Measurements from ENCODE around the gene PRSS22. TPM values are rescaled to one million over a fixed set of nuclear protein-coding genes. Genes with fewer than 3 reads are reported as not detected.
A peak's percentile ranks its signal among the peaks of the same experiment; 100 is the strongest.

Gene PRSS22
- polyA plus RNA-seq, 1 donor (not counting 4 experiments of a cell fraction or from before 2014, with no cell fraction given) = 2.2 TPM

DNA sequence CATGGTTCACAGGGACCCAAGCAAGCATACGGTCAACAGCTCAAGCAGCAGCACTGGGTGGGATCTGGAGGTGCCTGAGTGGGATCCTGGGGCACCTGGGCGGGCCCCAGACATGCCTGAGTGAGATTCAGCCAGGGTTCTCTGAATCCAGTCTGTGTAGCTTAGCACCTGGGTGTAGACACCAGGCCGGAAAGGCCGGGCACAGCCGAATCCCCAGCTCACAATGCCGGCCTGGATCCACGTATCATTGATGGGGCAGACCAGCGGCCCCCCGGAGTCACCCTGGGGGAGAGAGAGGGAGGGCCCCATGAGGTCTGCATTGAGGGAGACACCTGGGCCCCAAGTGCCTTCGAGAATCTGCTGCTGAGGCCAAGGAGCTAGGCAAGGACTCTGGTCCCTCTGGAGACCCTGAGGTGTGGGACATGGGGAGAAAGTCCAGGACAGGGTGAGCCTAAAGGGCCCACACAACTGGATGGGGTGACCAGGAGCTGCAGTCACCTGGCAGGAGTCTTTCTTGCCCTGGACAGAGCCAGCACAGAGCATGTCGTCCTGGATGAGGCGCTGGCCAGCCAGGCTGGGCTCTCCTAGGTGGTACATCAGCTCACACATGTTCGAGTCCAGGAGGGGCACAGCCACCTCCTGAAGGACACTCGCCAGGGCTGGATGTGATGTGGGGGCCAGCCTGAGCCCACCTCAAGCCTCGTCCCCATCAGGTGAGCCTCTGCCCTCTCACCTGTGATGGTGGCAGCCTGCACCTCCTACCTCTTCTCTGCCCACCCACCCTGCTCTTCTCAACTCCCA is 18.1 kb downstream of the PRSS22 start:
- H3K9ac ChIP-seq (ENCODE audit: control insufficient read depth, extremely low read depth, insufficient read depth, low read length) = no peak overlapping the region
- peaks cover 26% of the 10 kb centered on the region for H3K4me1 ChIP-seq (ENCODE audit: control insufficient read depth, extremely low read depth, insufficient read depth, low read length)
- dilution Hi-C loops (cut with MboI; ENCODE audit: extremely low pct_ligation_motif_present, low sequenced_read_pairs) = no loop called here
- no peak for FAIRE-seq
- no peak overlapping the region for H3K4me3 ChIP-seq (ENCODE audit: control insufficient read depth in 2 of 3, extremely low read depth in 1 of 3, insufficient read depth in 2 of 3, low read depth in 1 of 3, low read length in 3 of 3)
- no peak overlapping the region for H2AFZ ChIP-seq (ENCODE audit: control insufficient read depth, low read length)
- no peaks in the 10 kb centered on the region for H3K36me3 ChIP-seq (ENCODE audit: control insufficient read depth in 2 of 2, extremely low read depth in 1 of 2, insufficient read depth in 2 of 2, low read length in 2 of 2)
- no peaks in the 10 kb centered on the region for H3K9me1 ChIP-seq (ENCODE audit: control insufficient read depth, extremely low read depth, insufficient read depth, low read length)
- H4K20me1 ChIP-seq (ENCODE audit: control insufficient read depth, extremely low read depth, insufficient read depth, low read length) = no peaks in the 10 kb centered on the region
- H3K4me2 ChIP-seq (ENCODE audit: control insufficient read depth, extremely low read depth, insufficient read depth, low read depth, low read length) = no peak overlapping the region
- H3K27ac ChIP-seq (ENCODE audit: control insufficient read depth, insufficient read depth, low read length) = no peak overlapping the region
- TF ChIP-seq, protein P1, sequence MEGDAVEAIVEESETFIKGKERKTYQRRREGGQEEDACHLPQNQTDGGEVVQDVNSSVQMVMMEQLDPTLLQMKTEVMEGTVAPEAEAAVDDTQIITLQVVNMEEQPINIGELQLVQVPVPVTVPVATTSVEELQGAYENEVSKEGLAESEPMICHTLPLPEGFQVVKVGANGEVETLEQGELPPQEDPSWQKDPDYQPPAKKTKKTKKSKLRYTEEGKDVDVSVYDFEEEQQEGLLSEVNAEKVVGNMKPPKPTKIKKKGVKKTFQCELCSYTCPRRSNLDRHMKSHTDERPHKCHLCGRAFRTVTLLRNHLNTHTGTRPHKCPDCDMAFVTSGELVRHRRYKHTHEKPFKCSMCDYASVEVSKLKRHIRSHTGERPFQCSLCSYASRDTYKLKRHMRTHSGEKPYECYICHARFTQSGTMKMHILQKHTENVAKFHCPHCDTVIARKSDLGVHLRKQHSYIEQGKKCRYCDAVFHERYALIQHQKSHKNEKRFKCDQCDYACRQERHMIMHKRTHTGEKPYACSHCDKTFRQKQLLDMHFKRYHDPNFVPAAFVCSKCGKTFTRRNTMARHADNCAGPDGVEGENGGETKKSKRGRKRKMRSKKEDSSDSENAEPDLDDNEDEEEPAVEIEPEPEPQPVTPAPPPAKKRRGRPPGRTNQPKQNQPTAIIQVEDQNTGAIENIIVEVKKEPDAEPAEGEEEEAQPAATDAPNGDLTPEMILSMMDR (optimal IDR thresholded peaks at IDR 0.05 in 1 of 3, IDR thresholded peaks at IDR 0.05 in 1 of 3, conservative IDR thresholded peaks at IDR 0.05 in 1 of 3; ENCODE audit: extremely low read depth in 1 of 3, insufficient read depth in 2 of 3, low read length in 3 of 3) = no peak
- no peak for TF ChIP-seq EZH2 (IDR thresholded peaks at IDR 0.05; ENCODE audit: low read length)
- no peaks in the 10 kb centered on the region for H3K79me2 ChIP-seq (ENCODE audit: control insufficient read depth, insufficient read depth, low read length)
- no peaks in the 10 kb centered on the region for H3K27me3 ChIP-seq (ENCODE audit: control insufficient read depth, extremely low read depth, insufficient read depth, low read length)
- no peaks in the 10 kb centered on the region for H3K9me3 ChIP-seq (ENCODE audit: control insufficient read depth, low read depth, low read length)
- no peak for DNase-seq (ENCODE audit: low read depth, low spot score)

DNA sequence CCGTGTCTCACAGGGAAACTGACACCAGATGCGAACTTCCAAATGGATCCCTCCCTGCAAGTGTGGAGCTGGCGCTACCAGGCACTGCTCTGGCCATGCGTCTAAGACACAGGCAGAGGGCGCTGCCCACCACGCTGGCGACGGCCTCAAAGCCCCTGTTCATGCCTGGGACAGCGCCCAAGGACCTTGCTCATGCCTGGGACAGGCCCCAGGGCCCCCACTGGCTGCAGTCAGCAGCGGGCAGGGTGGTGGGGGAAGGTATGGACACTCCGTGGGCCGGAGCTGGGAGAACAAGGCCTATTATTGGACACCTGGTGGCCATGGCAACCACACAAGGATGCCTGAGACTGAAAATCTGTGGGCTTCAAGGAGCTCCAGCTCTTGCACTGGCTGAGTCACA is 19.0 kb downstream of the PRSS22 start:
- Histone ChIP-seq H3K9ac (ENCODE audit: control insufficient read depth, extremely low read depth, insufficient read depth, low read length) (no peak overlapping the region), H3K4me1 (ENCODE audit: control insufficient read depth, extremely low read depth, insufficient read depth, low read length) (peaks cover 26% of the 10 kb centered on the region)

More for the DNA sequence above, 19.0 kb downstream of the PRSS22 start:
- TF ChIP-seq EZH2 (IDR thresholded peaks at IDR 0.05; ENCODE audit: low read length) = no peak
- TF ChIP-seq, protein P1 (optimal IDR thresholded peaks at IDR 0.05 in 1 of 3, IDR thresholded peaks at IDR 0.05 in 1 of 3, conservative IDR thresholded peaks at IDR 0.05 in 1 of 3; ENCODE audit: extremely low read depth in 1 of 3, insufficient read depth in 2 of 3, low read length in 3 of 3) = peak; percentile 92 to 99 (median 97)
- no peak overlapping the region for H2AFZ ChIP-seq (ENCODE audit: control insufficient read depth, low read length)
- dilution Hi-C loops (cut with MboI; ENCODE audit: extremely low pct_ligation_motif_present, low sequenced_read_pairs) = no loop called here
- peak; percentile 59 for FAIRE-seq
- no peaks in the 10 kb centered on the region for H3K9me1 ChIP-seq (ENCODE audit: control insufficient read depth, extremely low read depth, insufficient read depth, low read length)
- no peaks in the 10 kb centered on the region for H3K79me2 ChIP-seq (ENCODE audit: control insufficient read depth, insufficient read depth, low read length)
- no peak for DNase-seq (ENCODE audit: low read depth, low spot score)
- no peaks in the 10 kb centered on the region for H4K20me1 ChIP-seq (ENCODE audit: control insufficient read depth, extremely low read depth, insufficient read depth, low read length)
- H3K36me3 ChIP-seq (ENCODE audit: control insufficient read depth in 2 of 2, extremely low read depth in 1 of 2, insufficient read depth in 2 of 2, low read length in 2 of 2) = no peaks in the 10 kb centered on the region
- no peak overlapping the region for H3K27ac ChIP-seq (ENCODE audit: control insufficient read depth, insufficient read depth, low read length)
- no peak overlapping the region for H3K4me2 ChIP-seq (ENCODE audit: control insufficient read depth, extremely low read depth, insufficient read depth, low read depth, low read length)
- H3K27me3 ChIP-seq (ENCODE audit: control insufficient read depth, extremely low read depth, insufficient read depth, low read length) = no peaks in the 10 kb centered on the region
- H3K4me3 ChIP-seq (ENCODE audit: control insufficient read depth in 2 of 3, extremely low read depth in 1 of 3, insufficient read depth in 2 of 3, low read depth in 1 of 3, low read length in 3 of 3) = no peak overlapping the region
- H3K9me3 ChIP-seq (ENCODE audit: control insufficient read depth, low read depth, low read length) = no peaks in the 10 kb centered on the region
